HPDE6-E6E7 (cell line): ENCODE data around the gene TANGO6.
"Not testable (repeated sequence)": the region's sequence is repeated elsewhere in the genome, so short reads cannot be mapped to it uniquely, and the experiment has no call there.

Experiments used
- DNase-seq: peaks from one replicate; pipeline ENCODE4 v3.0.0; 2011; ENCODE audit warnings: missing footprints; ENCODE audit errors: extremely low spot score

TANGO6 gene

GRCh38 chr16:69051517-69051830 is 208.1 kb downstream of the TANGO6 start:
- DNase-seq, result not testable (repeated sequence)

- no peak for DNase-seq
Observed at GRCh38 chr16:69055008-69055407, 211.7 kb downstream of the TANGO6 start.

GRCh38 chr16:69055980-69056379 is 212.6 kb downstream of the TANGO6 start:
- no peak for DNase-seq

GRCh38 chr16:69056421-69056820 is 213.1 kb downstream of the TANGO6 start:
- no peak for DNase-seq

- DNase-seq, result peak; percentile 82
Observed at GRCh38 chr16:69057400-69058378, 214.4 kb downstream of the TANGO6 start.

- not testable (repeated sequence) for DNase-seq
Observed at GRCh38 chr16:69063491-69063890, 220.2 kb downstream of the TANGO6 start.

GRCh38 chr16:69064124-69064763 is 220.9 kb downstream of the TANGO6 start:
- DNase-seq, result no peak

GRCh38 chr16:69064764-69065313 is 221.5 kb downstream of the TANGO6 start:
- no peak for DNase-seq

- DNase-seq, result no peak
Observed at GRCh38 chr16:69069504-69069903, 226.2 kb downstream of the TANGO6 start.

- no peak for DNase-seq
Observed at GRCh38 chr16:69071036-69071435, 227.7 kb downstream of the TANGO6 start.

GRCh38 chr16:69072640-69072974 is 229.3 kb downstream of the TANGO6 start:
- no peak for DNase-seq

GRCh38 chr16:69073181-69073702 is 229.9 kb downstream of the TANGO6 start:
- DNase-seq, result peak; percentile 92

- DNase-seq, result peak; percentile 85
Observed at GRCh38 chr16:69077251-69077650, 233.9 kb downstream of the TANGO6 start.

GRCh38 chr16:69078073-69078472 is 234.7 kb downstream of the TANGO6 start:
- DNase-seq, result no peak

GRCh38 chr16:69079697-69080096 is 236.4 kb downstream of the TANGO6 start:
- no peak for DNase-seq

- no peak for DNase-seq
Observed at GRCh38 chr16:69083306-69083941, 240.1 kb downstream of the TANGO6 start.

- DNase-seq, result no peak
Observed at GRCh38 chr16:69084289-69084688, 241.0 kb downstream of the TANGO6 start.

- no peak for DNase-seq
Observed at GRCh38 chr16:69085032-69085695, 241.8 kb downstream of the TANGO6 start.

GRCh38 chr16:69087161-69087581 is 243.8 kb downstream of the TANGO6 start:
- no peak for DNase-seq

GRCh38 chr16:69088684-69089083 is 245.4 kb downstream of the TANGO6 start:
- no peak for DNase-seq

GRCh38 chr16:69089091-69089910 is 246.0 kb downstream of the TANGO6 start:
- DNase-seq, result no peak
